HTERT RPE-1 (cell line): Measurements from ENCODE around the gene GLI3.

Experiments
- in situ Hi-C: fragments of 300-500 bp; cut with MboI; formaldehyde crosslinking; loops from 4 replicates; pipeline ENCODE4 v1.14.3; 2020; ENCODE audit warnings: low sequenced_read_pairs

The GLI3 gene

GRCh38 chr7:42012313-42012712, 224.7 kb downstream of the GLI3 start:
- in situ Hi-C loops: no loop called here

- in situ Hi-C loops: no loop called here
Observed at GRCh38 chr7:42011846-42012245, 225.2 kb downstream of the GLI3 start.

DNA sequence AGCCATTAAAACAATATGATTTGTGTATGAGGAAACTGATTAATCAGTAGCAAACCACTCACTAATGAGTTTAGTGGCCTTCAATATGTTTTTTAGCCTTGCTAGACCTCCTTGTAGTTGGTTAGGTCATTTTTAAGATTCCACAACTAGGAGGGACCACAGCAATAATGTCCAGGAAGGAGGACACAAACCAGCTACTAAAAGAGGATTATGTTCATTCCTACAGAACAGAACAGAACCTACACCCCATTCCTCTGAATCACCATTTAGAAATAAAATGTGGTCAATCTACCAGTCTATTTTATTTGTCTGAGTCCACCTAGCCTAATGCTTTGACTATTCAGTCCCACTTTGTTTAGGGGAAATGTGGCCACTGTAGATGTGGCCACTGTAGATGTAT, 226.3 kb downstream of the GLI3 start:
- in situ Hi-C loops: no loop called here

- in situ Hi-C loops: no loop called here
Observed at GRCh38 chr7:42006801-42007513, 230.1 kb downstream of the GLI3 start.

DNA sequence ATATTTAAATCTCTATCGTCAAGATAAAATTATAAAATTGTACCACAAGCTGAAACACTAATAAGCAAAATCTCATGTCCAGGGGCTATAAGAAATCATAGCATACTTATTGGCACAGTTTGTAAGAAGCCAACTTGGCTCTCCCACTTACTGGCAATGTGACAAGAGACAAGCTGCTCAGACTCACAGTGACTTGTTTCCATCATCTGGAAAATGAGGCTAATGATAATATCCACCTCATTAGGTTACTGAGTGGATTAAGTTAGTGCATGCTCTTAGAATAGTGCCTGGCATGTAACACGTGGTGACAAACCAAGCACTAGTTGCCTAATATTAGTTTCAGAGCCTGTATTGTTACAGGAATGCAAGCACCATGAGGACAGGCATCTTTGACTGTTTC, 234.4 kb downstream of the GLI3 start:
- in situ Hi-C loops: no loop called here

- in situ Hi-C loops: no loop called here
Observed at GRCh38 chr7:41999736-42000283, 237.2 kb downstream of the GLI3 start.

- in situ Hi-C loops: no loop called here
Observed at GRCh38 chr7:41998041-41998440, 239.0 kb downstream of the GLI3 start.

- in situ Hi-C loops: no loop called here
Observed at GRCh38 chr7:41997151-41997550, 239.9 kb downstream of the GLI3 start.

DNA sequence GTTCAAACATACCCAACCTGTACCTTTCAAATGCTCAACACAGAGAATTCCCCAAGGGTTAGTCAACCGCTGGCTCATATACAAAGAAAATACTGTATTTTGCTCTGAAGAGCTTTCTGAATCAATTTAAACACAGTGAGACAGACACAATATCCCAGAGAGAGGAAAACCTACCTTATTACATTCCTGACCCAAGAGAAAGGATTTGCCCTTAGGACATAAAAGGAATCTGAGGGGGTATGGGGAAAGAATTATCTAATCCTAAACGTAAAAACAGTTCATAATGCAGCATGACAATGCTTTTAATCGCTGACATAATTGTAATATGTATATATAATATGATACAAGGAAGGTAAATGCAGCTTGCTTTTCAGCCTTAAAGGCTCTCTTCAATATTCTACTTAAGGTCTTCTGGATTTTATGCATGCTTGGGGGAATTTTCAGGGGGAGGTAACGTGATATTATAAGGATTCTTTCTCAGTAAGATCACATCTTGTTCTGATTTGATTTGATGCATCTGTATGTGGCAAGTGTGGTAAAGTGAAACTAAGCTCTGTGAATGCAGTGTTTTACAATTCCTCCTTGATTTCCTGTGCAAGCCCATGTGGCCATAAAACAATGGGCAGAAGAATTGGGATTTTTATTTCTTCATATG, 240.5 kb downstream of the GLI3 start:
- in situ Hi-C loops: no loop called here

- in situ Hi-C loops: no loop called here
Observed at GRCh38 chr7:41995632-41996271, 241.3 kb downstream of the GLI3 start.

GRCh38 chr7:41994746-41995110, 242.3 kb downstream of the GLI3 start:
- in situ Hi-C loops: no loop called here

DNA sequence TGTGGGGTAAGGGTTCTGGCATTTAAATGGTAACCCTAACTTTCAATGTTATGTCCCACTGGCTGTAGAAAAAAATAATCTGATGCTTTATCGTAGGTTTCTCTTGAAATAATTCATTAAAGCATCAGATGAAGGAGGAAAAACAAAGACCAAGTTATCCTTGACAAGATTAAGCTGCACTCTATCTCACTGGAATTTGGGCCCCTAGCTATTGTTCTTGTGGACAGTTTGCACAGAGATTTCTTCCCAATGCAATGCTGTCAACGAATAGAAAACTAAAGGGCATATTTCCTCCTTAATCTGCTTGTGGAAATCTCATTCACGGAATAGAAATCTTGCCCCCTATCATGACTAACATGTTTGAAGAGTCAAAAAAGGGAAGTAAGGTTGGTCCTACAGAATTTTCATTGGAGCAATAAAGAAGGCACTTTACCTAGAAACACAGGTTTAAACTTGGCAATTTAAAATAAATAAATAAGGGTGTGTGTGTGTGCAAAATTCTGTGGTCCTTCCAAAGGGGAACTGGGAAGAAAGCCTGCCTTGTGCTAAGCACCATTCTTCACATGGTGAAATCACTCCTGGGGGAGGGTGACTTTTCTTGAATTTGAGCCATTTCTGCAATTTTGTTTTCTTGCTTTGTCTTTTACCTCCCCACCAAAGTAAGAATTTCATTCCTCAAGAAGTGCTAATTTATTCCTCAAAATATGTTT, 242.8 kb downstream of the GLI3 start:
- in situ Hi-C loops: no loop called here

DNA sequence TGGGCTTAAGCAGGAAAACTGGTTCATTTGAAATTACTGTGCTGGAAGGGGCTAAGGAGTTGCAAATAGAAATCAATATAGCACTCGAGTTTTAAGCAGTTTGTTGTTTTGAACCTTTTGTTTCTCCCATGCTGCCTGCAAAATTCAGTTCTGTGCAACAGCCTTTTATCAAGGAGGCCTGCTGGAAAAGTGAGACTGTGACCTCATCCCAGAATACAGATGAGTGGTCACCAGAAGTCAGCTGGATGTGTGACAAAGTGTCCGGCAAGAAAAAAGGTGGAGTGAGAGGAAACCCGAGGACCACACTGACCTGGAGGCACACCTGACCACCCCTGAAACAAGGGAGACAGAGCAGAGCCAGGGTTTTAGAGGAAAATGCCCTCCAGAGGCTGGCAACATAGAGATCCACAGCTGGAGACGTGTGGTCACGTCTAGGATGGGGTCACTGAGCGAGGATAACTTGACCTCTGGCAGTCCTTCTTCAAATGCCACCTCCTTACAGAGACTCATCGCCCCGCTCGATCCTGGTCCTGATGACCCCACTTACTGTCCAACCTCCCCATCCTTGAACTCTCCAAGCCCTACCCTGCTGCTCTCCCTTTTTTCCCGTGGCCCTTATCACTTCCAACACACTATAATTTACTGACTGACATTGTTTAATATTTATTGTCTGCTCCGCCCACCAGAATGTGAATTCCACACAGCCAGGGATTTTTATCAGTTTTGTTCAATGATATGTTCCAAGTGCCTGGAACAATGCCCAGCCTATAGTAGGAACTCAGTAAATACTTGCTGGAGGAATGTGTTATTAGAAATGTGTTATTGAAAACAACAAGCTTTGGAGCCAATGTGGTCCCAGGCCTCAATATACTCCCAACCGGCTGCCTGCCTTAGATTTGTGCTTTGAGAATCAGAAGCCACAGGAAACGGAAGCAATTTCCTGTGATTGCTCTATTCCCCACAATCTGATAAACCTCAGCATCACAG, 243.8 kb downstream of the GLI3 start:
- in situ Hi-C loops: no loop called here

GRCh38 chr7:41984888-41985287, 252.1 kb downstream of the GLI3 start:
- in situ Hi-C loops: no loop called here

- in situ Hi-C loops: no loop called here
Observed at GRCh38 chr7:41981046-41982040, 255.7 kb downstream of the GLI3 start.

DNA sequence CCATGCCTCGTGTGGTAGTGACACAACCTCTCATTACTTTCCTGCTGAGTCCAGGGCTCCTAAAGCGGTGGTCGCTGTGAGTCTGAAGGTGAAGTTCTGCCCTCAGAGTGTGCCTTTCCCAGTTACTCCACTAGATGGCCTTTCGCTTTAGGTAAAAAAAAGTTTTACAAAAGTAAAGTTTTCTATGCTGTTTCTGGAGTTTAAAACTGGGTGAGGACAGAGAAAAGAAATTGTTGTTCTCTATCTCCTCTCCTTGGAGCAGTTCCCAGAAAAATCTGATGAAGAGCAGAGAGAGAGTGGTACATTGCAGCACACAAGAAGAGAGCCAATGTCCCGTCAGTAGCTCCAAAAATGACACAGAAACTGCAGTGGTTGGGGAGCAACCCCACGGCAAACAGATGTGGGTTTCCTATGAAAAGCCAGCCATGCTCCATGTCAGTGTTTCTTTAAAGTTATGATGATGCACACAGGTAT, 257.1 kb downstream of the GLI3 start:
- in situ Hi-C loops: no loop called here

DNA sequence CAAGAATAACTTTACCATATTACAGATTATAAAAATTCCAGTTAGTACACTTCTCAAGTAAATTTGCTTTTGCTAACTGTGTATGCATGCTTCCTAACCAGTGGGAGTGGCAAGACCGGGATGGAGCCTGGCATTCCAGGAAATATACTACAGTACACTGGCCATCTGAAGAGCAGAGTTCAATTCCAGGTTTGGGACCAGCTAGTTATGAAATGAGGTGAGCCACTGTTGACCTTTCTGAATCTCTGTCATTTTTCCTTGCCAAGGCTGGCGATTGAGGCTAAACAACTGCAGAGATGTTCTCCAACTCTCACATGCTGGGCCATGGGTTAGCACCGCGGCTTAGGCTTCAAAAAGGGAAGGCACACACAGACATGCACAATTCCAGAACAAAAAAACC, 258.2 kb downstream of the GLI3 start:
- in situ Hi-C loops: no loop called here

DNA sequence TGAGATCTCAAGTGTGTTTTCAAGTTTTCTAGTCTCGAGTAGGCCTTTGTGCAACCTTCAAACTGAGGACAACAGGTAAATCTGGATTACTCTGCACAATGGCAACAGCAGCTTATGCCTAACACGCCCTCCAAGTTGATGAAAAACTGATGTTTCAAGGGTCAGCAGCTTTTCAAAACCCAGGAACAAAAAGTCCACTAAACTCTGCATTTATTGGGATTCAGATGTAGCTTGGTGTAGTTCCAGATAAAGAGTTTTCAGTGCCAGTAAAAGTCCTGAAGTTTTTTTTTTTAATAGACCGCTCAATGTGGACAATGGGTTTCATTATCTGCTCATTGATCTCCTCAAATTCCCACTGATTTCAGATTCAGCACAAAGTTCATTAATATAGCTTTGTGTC, 259.3 kb downstream of the GLI3 start:
- in situ Hi-C loops: no loop called here

DNA sequence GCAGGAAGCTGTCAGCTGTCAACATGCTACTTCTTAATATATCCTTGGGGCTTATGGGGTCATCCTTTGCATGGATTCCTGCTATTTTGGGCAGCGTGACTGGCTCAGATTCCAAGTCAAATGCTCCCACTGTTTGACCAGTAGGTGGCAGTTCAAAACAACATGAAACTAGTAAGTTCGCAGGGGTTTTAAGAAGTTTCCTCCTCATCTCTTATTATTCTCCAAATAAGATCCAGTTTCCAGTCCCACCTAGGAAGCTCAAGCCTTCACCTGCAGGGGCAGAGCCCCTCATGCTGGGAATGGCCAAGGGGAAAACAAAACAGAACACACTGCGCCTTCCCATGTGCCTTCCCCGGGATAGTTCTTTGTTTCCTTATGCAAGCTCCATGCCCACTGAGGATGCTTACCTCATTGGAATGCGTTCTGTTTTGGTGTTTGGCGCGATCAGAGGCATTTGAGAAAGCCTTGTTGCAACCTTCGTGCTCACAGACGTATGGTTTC, 259.8 kb downstream of the GLI3 start:
- in situ Hi-C loops: no loop called here
